ENCODE data around the gene PLEKHM1.

Gene PLEKHM1

DNA sequence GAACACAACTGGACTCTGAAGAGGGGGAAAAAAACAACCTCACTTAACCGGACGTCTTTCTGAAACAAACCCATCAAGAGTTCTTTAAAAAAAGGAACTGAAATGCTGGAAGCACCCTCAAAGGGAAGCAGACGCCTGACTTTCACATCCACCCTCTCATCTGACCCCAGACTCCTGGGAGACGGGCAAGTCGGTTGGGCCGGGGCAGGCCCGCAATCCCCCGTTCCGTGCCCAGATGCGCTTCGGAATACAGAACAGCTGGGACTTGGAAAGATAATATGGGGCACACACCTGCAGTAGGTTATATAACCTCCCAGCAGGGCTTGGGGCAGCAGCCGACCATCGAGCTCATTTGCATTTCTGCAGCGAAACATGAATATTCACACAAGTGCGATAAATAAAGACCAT, 61.6 kb downstream of the PLEKHM1 start:
- TF ChIP-seq CTCF (IDR thresholded peaks at IDR 0.05; ENCODE audit: control extremely low read depth, extremely low read depth, low read depth, missing control alignments) = no peak
- DNase-seq (ENCODE audit: extremely low spot score) = no peak
- ChIA-PET POLR2A (no interaction called here), CTCF (interaction anchor here (0.7 to 4.2 kb wide), 16 partner anchors 10 to 520 kb away, joined by 3 to 28 read pairs (median 4); no protein-coding TSS in a partner anchor)

- CTCF ChIA-PET = interaction anchor here (0.7 to 4.2 kb wide), 18 partner anchors 10 to 521 kb away, joined by 3 to 28 read pairs (median 4); no protein-coding TSS in a partner anchor
- peak; percentile 96 for TF ChIP-seq CTCF (IDR thresholded peaks at IDR 0.05; ENCODE audit: control extremely low read depth, extremely low read depth, low read depth, missing control alignments)
- POLR2A ChIA-PET = no interaction called here
- peak; percentile 83 for DNase-seq (ENCODE audit: extremely low spot score)
These were observed 62.4 kb downstream of the PLEKHM1 start for GRCh38 chr17:45428050-45428617.

GRCh38 chr17:45427181-45427835, 63.2 kb downstream of the PLEKHM1 start:
- TF ChIP-seq CTCF (IDR thresholded peaks at IDR 0.05; ENCODE audit: control extremely low read depth, extremely low read depth, low read depth, missing control alignments) = no peak
- ChIA-PET POLR2A (no interaction called here), CTCF (interaction anchor here (0.9 to 4.2 kb wide), 6 partner anchors 13 to 404 kb away, joined by 3 to 28 read pairs (median 6); no protein-coding TSS in a partner anchor)
- DNase-seq (ENCODE audit: extremely low spot score) = no peak

DNA sequence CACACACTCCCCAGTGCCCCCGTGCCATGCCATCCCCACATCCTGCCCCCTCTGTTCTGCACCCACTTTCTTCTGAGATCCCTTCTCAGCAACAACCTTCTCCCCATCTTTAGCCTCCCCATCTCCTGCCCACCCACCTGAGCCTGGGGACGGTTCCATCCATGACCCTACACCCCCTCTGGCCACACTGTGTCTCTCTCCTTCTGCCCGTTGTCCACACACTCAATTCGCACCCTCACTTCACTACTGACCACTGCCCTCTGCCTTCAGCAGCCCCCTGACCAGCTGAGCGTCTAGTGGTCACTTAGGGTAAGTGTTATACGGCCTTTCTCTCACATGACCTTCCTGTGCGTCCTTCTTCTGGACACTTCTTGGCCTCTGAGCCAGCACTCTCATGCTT, 64.0 kb downstream of the PLEKHM1 start:
- ChIA-PET CTCF (interaction anchor here (0.9 to 4.2 kb wide), 7 partner anchors 14 to 405 kb away, joined by 3 to 28 read pairs (median 5); no protein-coding TSS in a partner anchor), POLR2A (no interaction called here)
- no peak for TF ChIP-seq CTCF (IDR thresholded peaks at IDR 0.05; ENCODE audit: control extremely low read depth, extremely low read depth, low read depth, missing control alignments)
- DNase-seq (ENCODE audit: extremely low spot score) = no peak

- no peak for TF ChIP-seq CTCF (IDR thresholded peaks at IDR 0.05; ENCODE audit: control extremely low read depth, extremely low read depth, low read depth, missing control alignments)
- CTCF ChIA-PET = interaction anchor here (0.9 to 4.2 kb wide), 9 partner anchors 13 to 228 kb away, joined by 3 to 28 read pairs (median 4); no protein-coding TSS in a partner anchor
- no peak for DNase-seq (ENCODE audit: extremely low spot score)
- POLR2A ChIA-PET = no interaction called here
These were observed 64.5 kb downstream of the PLEKHM1 start for GRCh38 chr17:45425984-45426413.

DNA sequence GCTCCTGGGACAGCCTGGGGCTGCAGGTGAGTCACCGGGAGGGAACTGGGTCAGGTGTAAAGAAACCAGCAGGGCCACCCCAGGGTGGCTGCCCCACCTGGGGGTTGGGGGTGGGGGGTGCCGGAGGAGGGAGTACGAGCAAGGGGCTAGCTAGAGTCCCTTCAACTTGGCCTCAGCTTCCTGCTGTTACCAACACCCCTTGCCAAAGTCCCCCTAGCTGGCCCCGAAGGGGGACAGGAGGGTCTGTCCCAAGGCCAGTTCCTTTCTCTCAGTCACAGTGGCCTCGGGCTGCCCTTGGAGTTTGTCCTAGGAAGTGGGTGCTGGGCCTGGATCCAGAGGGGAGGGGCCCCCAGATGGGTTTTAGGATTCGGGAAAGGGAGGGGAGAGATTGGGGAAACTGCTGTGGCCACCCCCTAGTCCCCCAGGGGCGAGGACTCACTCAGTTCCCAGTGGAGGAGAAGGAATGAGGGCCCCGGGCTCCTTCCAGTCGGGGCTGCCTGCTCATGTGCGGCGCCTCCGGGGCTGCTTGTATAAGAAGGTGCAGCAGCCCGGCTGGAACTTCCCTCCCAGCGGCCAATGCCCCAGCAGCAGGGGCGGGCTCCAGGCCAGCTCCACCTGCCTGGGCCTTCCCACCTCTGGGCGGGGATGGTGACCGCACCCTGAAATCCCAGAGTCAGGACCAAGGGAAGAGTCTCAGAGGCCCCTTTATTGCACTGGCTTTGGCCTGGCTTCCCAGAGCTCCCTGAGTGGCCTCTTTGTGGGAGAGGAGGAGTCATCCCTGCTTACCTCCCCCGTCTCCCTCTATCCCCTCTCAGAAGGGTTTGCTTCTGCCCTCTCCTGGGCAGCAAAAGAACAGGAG, 65.2 kb downstream of the PLEKHM1 start:
- POLR2A ChIA-PET = interaction anchor here (0.5 kb wide), 1 partner anchor 33 kb away, joined by 6 read pairs; no protein-coding TSS in a partner anchor
- no peak for DNase-seq (ENCODE audit: extremely low spot score)
- TF ChIP-seq CTCF (IDR thresholded peaks at IDR 0.05; ENCODE audit: control extremely low read depth, extremely low read depth, low read depth, missing control alignments) = no peak
- CTCF ChIA-PET = interaction anchor here (1.1 to 4.2 kb wide), 6 partner anchors 17 to 228 kb away, joined by 3 to 28 read pairs (median 4); no protein-coding TSS in a partner anchor
